Measurements from ENCODE around the gene APOO. TPM values are rescaled to one million over a fixed set of nuclear protein-coding genes. Genes with fewer than 3 reads are reported as not detected.

APOO gene
- total and polyA plus RNA-seq, 2 experiments from 2014 or later, result 44.9 to 161 TPM

GRCh38 chrX:23817979-23818336 is 89.8 kb downstream of the APOO start:
- Histone ChIP-seq H3K36me3 (no peaks in the 10 kb centered on the region), H3K27me3 (no peaks in the 10 kb centered on the region), H3K4me1 (ENCODE audit: low read depth) (no peaks in the 10 kb centered on the region), H3K4me3 (no peak overlapping the region), H3K9me3 (ENCODE audit: low read depth) (no peaks in the 10 kb centered on the region), H3K27ac (no peak overlapping the region)
- no peak for DNase-seq (ENCODE audit: low read depth in 1 of 2, low spot score in 1 of 2)
- TF ChIP-seq, protein P1, sequence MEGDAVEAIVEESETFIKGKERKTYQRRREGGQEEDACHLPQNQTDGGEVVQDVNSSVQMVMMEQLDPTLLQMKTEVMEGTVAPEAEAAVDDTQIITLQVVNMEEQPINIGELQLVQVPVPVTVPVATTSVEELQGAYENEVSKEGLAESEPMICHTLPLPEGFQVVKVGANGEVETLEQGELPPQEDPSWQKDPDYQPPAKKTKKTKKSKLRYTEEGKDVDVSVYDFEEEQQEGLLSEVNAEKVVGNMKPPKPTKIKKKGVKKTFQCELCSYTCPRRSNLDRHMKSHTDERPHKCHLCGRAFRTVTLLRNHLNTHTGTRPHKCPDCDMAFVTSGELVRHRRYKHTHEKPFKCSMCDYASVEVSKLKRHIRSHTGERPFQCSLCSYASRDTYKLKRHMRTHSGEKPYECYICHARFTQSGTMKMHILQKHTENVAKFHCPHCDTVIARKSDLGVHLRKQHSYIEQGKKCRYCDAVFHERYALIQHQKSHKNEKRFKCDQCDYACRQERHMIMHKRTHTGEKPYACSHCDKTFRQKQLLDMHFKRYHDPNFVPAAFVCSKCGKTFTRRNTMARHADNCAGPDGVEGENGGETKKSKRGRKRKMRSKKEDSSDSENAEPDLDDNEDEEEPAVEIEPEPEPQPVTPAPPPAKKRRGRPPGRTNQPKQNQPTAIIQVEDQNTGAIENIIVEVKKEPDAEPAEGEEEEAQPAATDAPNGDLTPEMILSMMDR (IDR thresholded peaks at IDR 0.05; ENCODE audit: low read depth, low read length), result no peak

- TF ChIP-seq, protein P1 (IDR thresholded peaks at IDR 0.05; ENCODE audit: low read depth, low read length), result no peak
- Histone ChIP-seq H3K27me3 (no peaks in the 10 kb centered on the region), H3K36me3 (no peaks in the 10 kb centered on the region), H3K4me3 (no peak overlapping the region), H3K4me1 (ENCODE audit: low read depth) (peaks cover 6% of the 10 kb centered on the region), H3K9me3 (ENCODE audit: low read depth) (no peaks in the 10 kb centered on the region), H3K27ac (no peak overlapping the region)
- DNase-seq (ENCODE audit: low read depth in 1 of 2, low spot score in 1 of 2), result no peak
These were observed 91.6 kb downstream of the APOO start for GRCh38 chrX:23816179-23816578.

DNA sequence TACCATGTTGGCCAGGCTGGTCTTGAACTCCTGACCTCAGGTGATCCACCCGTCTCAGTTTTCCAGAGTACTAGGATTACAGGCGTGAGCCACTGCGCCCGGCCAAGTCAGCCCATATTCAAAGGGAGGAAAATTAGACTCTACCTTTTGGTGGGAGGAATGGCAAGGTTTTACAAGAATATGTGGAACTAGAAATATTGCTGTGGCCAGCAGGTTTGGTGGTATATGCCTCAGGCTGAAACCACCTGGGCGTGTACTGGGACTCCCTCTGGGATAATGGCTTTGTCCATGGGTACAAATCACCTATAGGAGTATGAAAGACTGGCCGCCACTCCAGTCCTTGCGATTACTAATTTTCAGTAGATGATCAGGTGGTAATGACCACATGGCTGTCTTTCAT is 92.4 kb downstream of the APOO start:
- peaks cover 11% of the 10 kb centered on the region for H3K4me1 ChIP-seq (ENCODE audit: low read depth)
- no peaks in the 10 kb centered on the region for H3K27me3 ChIP-seq
- no peaks in the 10 kb centered on the region for H3K36me3 ChIP-seq
- H3K27ac ChIP-seq, result no peak overlapping the region
- no peak overlapping the region for H3K4me3 ChIP-seq
- DNase-seq (ENCODE audit: low read depth in 1 of 2, low spot score in 1 of 2), result no peak
- TF ChIP-seq, protein P1 (IDR thresholded peaks at IDR 0.05; ENCODE audit: low read depth, low read length), result no peak
- no peaks in the 10 kb centered on the region for H3K9me3 ChIP-seq (ENCODE audit: low read depth)

GRCh38 chrX:23813808-23814207 is 93.9 kb downstream of the APOO start:
- Histone ChIP-seq H3K4me1 (ENCODE audit: low read depth) (peaks cover 11% of the 10 kb centered on the region), H3K27me3 (no peaks in the 10 kb centered on the region), H3K9me3 (ENCODE audit: low read depth) (no peaks in the 10 kb centered on the region), H3K27ac (no peak overlapping the region), H3K36me3 (no peaks in the 10 kb centered on the region), H3K4me3 (no peak overlapping the region)
- TF ChIP-seq, protein P1 (IDR thresholded peaks at IDR 0.05; ENCODE audit: low read depth, low read length), result no peak
- no peak for DNase-seq (ENCODE audit: low read depth in 1 of 2, low spot score in 1 of 2)

- Histone ChIP-seq H3K4me1 (ENCODE audit: low read depth) (peaks cover 20% of the 10 kb centered on the region), H3K36me3 (no peaks in the 10 kb centered on the region), H3K4me3 (no peak overlapping the region), H3K27me3 (no peaks in the 10 kb centered on the region), H3K27ac (no peak overlapping the region), H3K9me3 (ENCODE audit: low read depth) (no peaks in the 10 kb centered on the region)
- DNase-seq (ENCODE audit: low read depth in 1 of 2, low spot score in 1 of 2), result no peak
- TF ChIP-seq, protein P1 (IDR thresholded peaks at IDR 0.05; ENCODE audit: low read depth, low read length), result no peak
These were observed 96.1 kb downstream of the APOO start for GRCh38 chrX:23811656-23812055.

- Histone ChIP-seq H3K4me1 (ENCODE audit: low read depth) (peaks cover 20% of the 10 kb centered on the region), H3K27me3 (no peaks in the 10 kb centered on the region), H3K4me3 (no peak overlapping the region), H3K9me3 (ENCODE audit: low read depth) (no peaks in the 10 kb centered on the region), H3K27ac (no peak overlapping the region), H3K36me3 (no peaks in the 10 kb centered on the region)
- TF ChIP-seq, protein P1 (IDR thresholded peaks at IDR 0.05; ENCODE audit: low read depth, low read length), result no peak
- no peak for DNase-seq (ENCODE audit: low read depth in 1 of 2, low spot score in 1 of 2)
These were observed 96.6 kb downstream of the APOO start for GRCh38 chrX:23811108-23811651.

Data from cardiac muscle cell (in vitro differentiated cells and primary cell).